Measurements from ENCODE around the gene KBTBD4.
A peak's percentile ranks its signal among the peaks of the same experiment; 100 is the strongest.

The KBTBD4 gene

DNA sequence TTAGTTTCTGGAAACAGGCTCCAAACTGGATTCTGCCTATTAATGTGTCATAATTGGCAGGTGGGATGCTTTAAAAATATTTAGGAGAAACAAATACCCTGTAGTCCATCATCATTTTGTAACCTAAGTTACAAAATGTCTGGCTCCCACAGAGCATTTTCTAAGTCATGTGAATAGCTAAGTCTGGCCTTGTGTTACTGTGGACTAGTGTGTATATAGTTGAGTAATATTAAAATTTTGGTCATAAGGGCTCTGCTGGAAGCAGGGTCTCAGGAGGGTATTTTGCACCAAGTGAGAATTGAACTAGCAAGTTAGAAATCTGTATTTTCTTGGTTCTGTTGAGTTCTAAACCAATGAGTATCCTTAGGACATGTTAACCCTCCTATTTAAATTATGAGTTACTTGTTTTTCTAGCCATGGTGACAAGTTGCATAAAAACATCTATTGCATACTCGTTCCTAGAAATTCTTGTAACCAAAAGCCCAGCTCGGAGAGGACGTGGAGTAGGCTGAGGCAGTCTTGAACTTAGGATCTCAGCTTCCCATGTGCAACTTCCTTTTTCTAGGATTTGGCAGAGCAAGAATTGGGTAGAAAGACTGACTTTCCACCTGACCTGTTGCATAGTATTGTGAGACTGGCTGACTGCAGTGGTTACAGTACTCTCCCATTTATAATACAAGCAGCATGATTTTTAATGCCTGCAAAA lies 8.0 kb downstream of the KBTBD4 start:
- H3K4me3 ChIP-seq (ENCODE audit: insufficient read depth, low read length, poor library complexity, severe bottlenecking): no peak overlapping the region
- no peaks in the 10 kb centered on the region; the same call in 1 of the 2 replicates for H4K20me1 ChIP-seq (ENCODE audit: low read depth, low read length)
- H3K9ac ChIP-seq (ENCODE audit: low read length): no peak overlapping the region
- H3K79me2 ChIP-seq (ENCODE audit: insufficient read depth, low read length): peaks cover 51% of the 10 kb centered on the region
- no peaks in the 10 kb centered on the region for H3K27me3 ChIP-seq (ENCODE audit: low read length)
- no peaks in the 10 kb centered on the region for H3K9me2 ChIP-seq (replicated peaks; ENCODE audit: insufficient read depth, low read length)
- peaks cover 13% of the 10 kb centered on the region for H3F3A ChIP-seq (ENCODE audit: insufficient read depth)
- no peak overlapping the region for H3K27ac ChIP-seq (ENCODE audit: low read depth, low read length)
- H3K9me3 ChIP-seq (ENCODE audit: insufficient read depth, low read length): no peaks in the 10 kb centered on the region
- TF ChIP-seq EZH2phosphoT487 (conservative IDR thresholded peaks at IDR 0.05; ENCODE audit: low read length) (no peak), CTCF (IDR thresholded peaks at IDR 0.05; ENCODE audit: insufficient read depth, low read length, poor library complexity, severe bottlenecking) (no peak)
- H2AFZ ChIP-seq (ENCODE audit: low read depth, low read length, severe bottlenecking): no peak overlapping the region
- H3K36me3 ChIP-seq (ENCODE audit: low read length): peaks cover 13% of the 10 kb centered on the region
- H3K4me2 ChIP-seq (ENCODE audit: low read depth, low read length, poor library complexity, severe bottlenecking): no peak overlapping the region

- H3K9me3 ChIP-seq (ENCODE audit: insufficient read depth, low read length): no peaks in the 10 kb centered on the region
- peaks cover 13% of the 10 kb centered on the region for H3K36me3 ChIP-seq (ENCODE audit: low read length)
- H3K4me2 ChIP-seq (ENCODE audit: low read depth, low read length, poor library complexity, severe bottlenecking): no peak overlapping the region
- no peak overlapping the region for H3K27ac ChIP-seq (ENCODE audit: low read depth, low read length)
- H3K4me3 ChIP-seq (ENCODE audit: insufficient read depth, low read length, poor library complexity, severe bottlenecking): no peak overlapping the region
- peaks cover 60% of the 10 kb centered on the region for H3K79me2 ChIP-seq (ENCODE audit: insufficient read depth, low read length)
- TF ChIP-seq EZH2phosphoT487 (conservative IDR thresholded peaks at IDR 0.05; ENCODE audit: low read length) (no peak), CTCF (IDR thresholded peaks at IDR 0.05; ENCODE audit: insufficient read depth, low read length, poor library complexity, severe bottlenecking) (no peak)
- no peaks in the 10 kb centered on the region for H3K27me3 ChIP-seq (ENCODE audit: low read length)
- H3K9ac ChIP-seq (ENCODE audit: low read length): no peak overlapping the region
- no peaks in the 10 kb centered on the region for H3K9me2 ChIP-seq (replicated peaks; ENCODE audit: insufficient read depth, low read length)
- H4K20me1 ChIP-seq (ENCODE audit: low read depth, low read length): no peaks in the 10 kb centered on the region; the same call in 1 of the 2 replicates
- peaks cover 13% of the 10 kb centered on the region for H3F3A ChIP-seq (ENCODE audit: insufficient read depth)
- H2AFZ ChIP-seq (ENCODE audit: low read depth, low read length, severe bottlenecking): no peak overlapping the region
Observed at GRCh38 chr11:47569646-47570045, 9.1 kb downstream of the KBTBD4 start.

- Histone ChIP-seq H3K9me2 (replicated peaks; ENCODE audit: insufficient read depth, low read length) (no peaks in the 10 kb centered on the region), H3K36me3 (ENCODE audit: low read length) (peaks cover 6% of the 10 kb centered on the region; the same call in 1 of the 2 replicates), H3K27ac (ENCODE audit: low read depth, low read length) (peak overlapping the region; percentile 58), H4K20me1 (ENCODE audit: low read depth, low read length) (no peaks in the 10 kb centered on the region; the same call in 1 of the 2 replicates), H2AFZ (ENCODE audit: low read depth, low read length, severe bottlenecking) (peak overlapping the region; percentile 92), H3K9me3 (ENCODE audit: insufficient read depth, low read length) (no peaks in the 10 kb centered on the region), H3K4me3 (ENCODE audit: insufficient read depth, low read length, poor library complexity, severe bottlenecking) (peak overlapping the region; percentile 83), H3F3A (ENCODE audit: insufficient read depth) (peaks cover 12% of the 10 kb centered on the region), H3K9ac (ENCODE audit: low read length) (peak overlapping the region; percentile 91), H3K27me3 (ENCODE audit: low read length) (no peaks in the 10 kb centered on the region), H3K79me2 (ENCODE audit: insufficient read depth, low read length) (peaks cover 47% of the 10 kb centered on the region), H3K4me2 (ENCODE audit: low read depth, low read length, poor library complexity, severe bottlenecking) (peak overlapping the region; percentile 96)
- TF ChIP-seq EZH2phosphoT487 (conservative IDR thresholded peaks at IDR 0.05; ENCODE audit: low read length): no peak
- no peak for TF ChIP-seq CTCF (IDR thresholded peaks at IDR 0.05; ENCODE audit: insufficient read depth, low read length, poor library complexity, severe bottlenecking)
Observed at GRCh38 chr11:47566149-47566698, 12.5 kb downstream of the KBTBD4 start.
